H9 (cell line): ENCODE data around the gene SLC30A1. TPM values are rescaled to one million over a fixed set of nuclear protein-coding genes. Genes with fewer than 3 reads are reported as not detected.

ENCODE experiments used
- DNase-seq: peaks from one replicate; pipeline ENCODE4 v3.0.0-alpha.2; 2017
- H2AFZ ChIP-seq: one replicate; pipeline ENCODE4 v1.6.1; 2013; ENCODE audit warnings: mild to moderate bottlenecking, low read length, control low read depth, moderate library complexity
- H2AK5ac ChIP-seq: 2 replicates; pipeline ENCODE4 v1.6.1; 2013; ENCODE audit warnings: low read length, control low read depth, mixed read lengths; ENCODE audit not compliant: insufficient read length
- H2BK120ac ChIP-seq: one replicate; pipeline ENCODE4 v1.6.1; 2013; ENCODE audit warnings: low read depth, mild to moderate bottlenecking, low read length, control low read depth, inconsistent platforms; ENCODE audit not compliant: poor library complexity, severe bottlenecking
- H2BK12ac ChIP-seq: 2 replicates; pipeline ENCODE4 v1.6.1; 2013; ENCODE audit warnings: low read length, control low read depth, mixed read lengths, low read depth; ENCODE audit not compliant: insufficient read length
- H2BK15ac ChIP-seq: 2 replicates; pipeline ENCODE4 v1.6.1; 2013; ENCODE audit warnings: low read depth, low read length, control low read depth
- H2BK20ac ChIP-seq: one replicate; pipeline ENCODE4 v1.6.1; 2013; ENCODE audit warnings: low read depth, mild to moderate bottlenecking, low read length, control low read depth, inconsistent platforms; ENCODE audit not compliant: poor library complexity, severe bottlenecking
- H2BK5ac ChIP-seq: 2 replicates; pipeline ENCODE4 v1.6.1; 2013; ENCODE audit warnings: low read length, control low read depth, mixed read lengths; ENCODE audit not compliant: insufficient read length
- H3K14ac ChIP-seq: 2 replicates; pipeline ENCODE4 v1.6.1; 2013; ENCODE audit warnings: low read length, control low read depth; ENCODE audit not compliant: insufficient read depth
- H3K18ac ChIP-seq: 2 replicates; pipeline ENCODE4 v1.6.1; 2013; ENCODE audit warnings: low read depth, mild to moderate bottlenecking, mixed read lengths, low read length, control low read depth; ENCODE audit not compliant: insufficient read length
- H3K23ac ChIP-seq: 2 replicates; pipeline ENCODE4 v1.6.1; 2013; ENCODE audit warnings: low read length, control low read depth, mixed read lengths, low read depth; ENCODE audit not compliant: insufficient read length
- H3K23me2 ChIP-seq: 2 replicates; pipeline ENCODE4 v1.6.1; 2013; ENCODE audit warnings: low read depth, mild to moderate bottlenecking, mixed read lengths, low read length, control low read depth; ENCODE audit not compliant: insufficient read length, poor library complexity, severe bottlenecking
- H3K27ac ChIP-seq: 2 replicates; pipeline ENCODE4 v1.5.1; 2013; ENCODE audit warnings: low read length, control low read depth, mixed read lengths, low read depth; ENCODE audit not compliant: insufficient read length
- H3K27me3 ChIP-seq: 2 replicates; pipeline ENCODE4 v1.6.1; 2013; ENCODE audit warnings: low read length, control low read depth, inconsistent platforms; ENCODE audit not compliant: insufficient read depth
- H3K4ac ChIP-seq: 2 replicates; pipeline ENCODE4 v1.6.1; 2013; ENCODE audit warnings: low read depth, mild to moderate bottlenecking, control low read depth, inconsistent platforms, low read length, moderate library complexity
- H3K4me1 ChIP-seq: 2 replicates; pipeline ENCODE4 v1.6.1; 2013; ENCODE audit warnings: low read length, control low read depth, inconsistent platforms; ENCODE audit not compliant: insufficient read depth
- H3K4me2 ChIP-seq: 2 replicates; pipeline ENCODE4 v1.6.1; 2013; ENCODE audit warnings: low read length, control low read depth, mixed read lengths; ENCODE audit not compliant: insufficient read length, insufficient read depth
- H3K56ac ChIP-seq: 2 replicates; pipeline ENCODE4 v1.6.1; 2013; ENCODE audit warnings: low read depth, mild to moderate bottlenecking, mixed read lengths, low read length, control low read depth; ENCODE audit not compliant: insufficient read length
- H3K79me1 ChIP-seq: 2 replicates; pipeline ENCODE4 v1.6.1; 2013; ENCODE audit warnings: low read depth, mild to moderate bottlenecking, moderate library complexity, low read length, control low read depth, inconsistent platforms; ENCODE audit not compliant: insufficient read depth, poor library complexity, severe bottlenecking
- H3K79me2 ChIP-seq: 2 replicates; pipeline ENCODE4 v1.6.1; 2013; ENCODE audit warnings: low read length, control low read depth, inconsistent platforms; ENCODE audit not compliant: insufficient read depth
- H3K9ac ChIP-seq: 2 replicates; pipeline ENCODE4 v1.6.1; 2013; ENCODE audit warnings: low read length, control low read depth, mixed read lengths; ENCODE audit not compliant: insufficient read length; ENCODE audit errors: extremely low read depth
- H3K9me3 ChIP-seq: one replicate; pipeline ENCODE4 v1.6.1; 2013; ENCODE audit warnings: low read depth, low read length, inconsistent platforms; ENCODE audit not compliant: control insufficient read depth
- H3T11ph ChIP-seq: one replicate; pipeline ENCODE4 v1.6.1; 2013; ENCODE audit warnings: mild to moderate bottlenecking, low read length, control low read depth, inconsistent platforms
- H4K20me1 ChIP-seq: one replicate; pipeline ENCODE4 v1.6.1; 2013; ENCODE audit not compliant: control insufficient read depth, insufficient read length, insufficient read depth
- H4K5ac ChIP-seq: 2 replicates; pipeline ENCODE4 v1.6.1; 2013; ENCODE audit warnings: low read depth, mild to moderate bottlenecking, mixed read lengths, low read length, control low read depth; ENCODE audit not compliant: insufficient read length
- H4K8ac ChIP-seq: replicated peaks from 2 replicates; pipeline ENCODE4 v1.6.1; 2013; ENCODE audit warnings: low read length, control low read depth, mixed read lengths, low read depth; ENCODE audit not compliant: insufficient read length
- H4K91ac ChIP-seq: 2 replicates; pipeline ENCODE4 v1.6.1; 2013; ENCODE audit warnings: low read depth, mild to moderate bottlenecking, moderate library complexity, mixed read lengths, low read length, control low read depth; ENCODE audit not compliant: insufficient read length
- H3K27ac Mint-ChIP-seq, 3 experiments: 2 replicates in 2 of 3; 3 replicates in 1 of 3; pipeline ENCODE4 v1.8.0; 2020 to 2021; ENCODE audit warnings: mixed read lengths in 3 of 3, mild to moderate bottlenecking in 1 of 3, moderate library complexity in 1 of 3
- H3K27me3 Mint-ChIP-seq: 2 replicates; pipeline ENCODE4 v1.8.0; 2021; ENCODE audit warnings: low read depth, mild to moderate bottlenecking, moderate library complexity, mixed read lengths
- H3K36me3 Mint-ChIP-seq, 3 experiments: 2 replicates in 2 of 3; 3 replicates in 1 of 3; pipeline ENCODE4 v1.8.0; 2020 to 2021; ENCODE audit warnings: low read depth in 3 of 3, mixed read lengths in 3 of 3; ENCODE audit not compliant: insufficient read depth in 1 of 3
- H3K4me1 Mint-ChIP-seq, 2 experiments: 2 replicates each; pipeline ENCODE4 v1.8.0; 2020; ENCODE audit warnings: mixed read lengths in 2 of 2
- H3K4me3 Mint-ChIP-seq, 2 experiments: 2 replicates in 1 of 2; 3 replicates in 1 of 2; pipeline ENCODE4 v1.8.0; 2020 to 2021; ENCODE audit warnings: mild to moderate bottlenecking in 2 of 2, mixed read lengths in 2 of 2, moderate library complexity in 1 of 2
- H3K9me3 Mint-ChIP-seq, 2 experiments: 2 replicates in 1 of 2; 3 replicates in 1 of 2; pipeline ENCODE4 v1.8.0; 2020; ENCODE audit warnings: mild to moderate bottlenecking in 2 of 2, mixed read lengths in 2 of 2, moderate library complexity in 1 of 2
- WGBS: extraction: QIAGEN DNeasy Blood & Tissue Kit; methylation state at CpG from one replicate; pipeline ENCODE4 v1.1.7; 2013; ENCODE audit warnings: missing lambda C conversion rate, low lambda C conversion rate, mixed read lengths; ENCODE audit not compliant: insufficient read length; ENCODE audit errors: extremely low coverage; 5-methylcytosine and 5-hydroxymethylcytosine counted together
- total RNA-seq: library from RNA; stranded (reverse); gene quantifications from 2 replicates; pipeline ENCODE4 v1.2.1, GENCODE V29; 2021
- TF ChIP-seq, protein P1 (sequence below): fragments of 200-600 bp; sonication (generic); conservative IDR thresholded peaks from 3 replicates; pipeline ENCODE4 v1.8.0; 2021; ENCODE audit warnings: antibody characterized with exemption, mild to moderate bottlenecking

The SLC30A1 gene
- total RNA-seq, 1 experiment from 2014 or later: 17.1 TPM

- Histone ChIP-seq H3K56ac (no peak overlapping the region), H4K5ac (no peak overlapping the region), H3K9me3 (no peaks in the 10 kb centered on the region), H3K79me2 (no peaks in the 10 kb centered on the region), H2BK120ac (no peak overlapping the region), H3K27me3 (no peaks in the 10 kb centered on the region), H3K27ac (no peak overlapping the region), H3K4me2 (no peak overlapping the region), H3K14ac (no peak overlapping the region), H3K18ac (no peak overlapping the region), H4K20me1 (no peaks in the 10 kb centered on the region), H3T11ph (no peak overlapping the region), H2AFZ (no peak overlapping the region), H2BK15ac (no peak overlapping the region), H3K4ac (no peak overlapping the region), H3K79me1 (no peaks in the 10 kb centered on the region), H4K91ac (no peak overlapping the region), H2AK5ac (no peak overlapping the region), H3K23ac (no peak overlapping the region), H4K8ac (no peak overlapping the region), H2BK12ac (no peak overlapping the region), H3K9ac (no peak overlapping the region), H3K4me1 (no peaks in the 10 kb centered on the region), H2BK5ac (no peak overlapping the region), H2BK20ac (no peak overlapping the region), H3K23me2 (no peaks in the 10 kb centered on the region)
- H3K4me3 Mint-ChIP-seq: no peak overlapping the region
- H3K4me1 Mint-ChIP-seq: peaks cover 0 to 14% of the 10 kb centered on the region in 2 experiments; a peak in 2 of 4 replicates
- no peak for DNase-seq
- H3K9me3 Mint-ChIP-seq: no peaks in the 10 kb centered on the region
- WGBS: no CpG with 5 or more reads among the region's 8 CpGs
- no peak overlapping the region; a peak in 1 of 7 replicates for H3K27ac Mint-ChIP-seq
- no peaks in the 10 kb centered on the region for H3K36me3 Mint-ChIP-seq
- no peaks in the 10 kb centered on the region for H3K27me3 Mint-ChIP-seq
- TF ChIP-seq, protein P1, sequence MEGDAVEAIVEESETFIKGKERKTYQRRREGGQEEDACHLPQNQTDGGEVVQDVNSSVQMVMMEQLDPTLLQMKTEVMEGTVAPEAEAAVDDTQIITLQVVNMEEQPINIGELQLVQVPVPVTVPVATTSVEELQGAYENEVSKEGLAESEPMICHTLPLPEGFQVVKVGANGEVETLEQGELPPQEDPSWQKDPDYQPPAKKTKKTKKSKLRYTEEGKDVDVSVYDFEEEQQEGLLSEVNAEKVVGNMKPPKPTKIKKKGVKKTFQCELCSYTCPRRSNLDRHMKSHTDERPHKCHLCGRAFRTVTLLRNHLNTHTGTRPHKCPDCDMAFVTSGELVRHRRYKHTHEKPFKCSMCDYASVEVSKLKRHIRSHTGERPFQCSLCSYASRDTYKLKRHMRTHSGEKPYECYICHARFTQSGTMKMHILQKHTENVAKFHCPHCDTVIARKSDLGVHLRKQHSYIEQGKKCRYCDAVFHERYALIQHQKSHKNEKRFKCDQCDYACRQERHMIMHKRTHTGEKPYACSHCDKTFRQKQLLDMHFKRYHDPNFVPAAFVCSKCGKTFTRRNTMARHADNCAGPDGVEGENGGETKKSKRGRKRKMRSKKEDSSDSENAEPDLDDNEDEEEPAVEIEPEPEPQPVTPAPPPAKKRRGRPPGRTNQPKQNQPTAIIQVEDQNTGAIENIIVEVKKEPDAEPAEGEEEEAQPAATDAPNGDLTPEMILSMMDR: no peak
These were observed 34.4 kb upstream of the SLC30A1 start for GRCh38 chr1:211613108-211613947.
